ENCODE data around the gene BET1.

- TF ChIP-seq MXI1 (IDR thresholded peaks at IDR 0.05; ENCODE audit: low read depth, low read length) = no peak
- TF ChIP-seq POLR2A (conservative IDR thresholded peaks at IDR 0.05) = no peak
- no peak for TF ChIP-seq SMARCE1 (IDR thresholded peaks at IDR 0.05)
- no peak for TF ChIP-seq HCFC1 (IDR thresholded peaks at IDR 0.05; ENCODE audit: low read depth, low read length)
- no peak for TF ChIP-seq ZNF589 (CRISPR knock-in tag; IDR thresholded peaks at IDR 0.05; ENCODE audit: low read depth)
- no peak for TF ChIP-seq NFIC (IDR thresholded peaks at IDR 0.05)
- TF ChIP-seq RCOR1 (IDR thresholded peaks at IDR 0.05; ENCODE audit: borderline replicate concordance in 1 of 2, low read depth in 2 of 2, low read length in 2 of 2) = no peak
- no peak for TF ChIP-seq ZKSCAN8 (CRISPR knock-in tag; IDR thresholded peaks at IDR 0.05)
- no peak for TF ChIP-seq MTA1 (IDR thresholded peaks at IDR 0.05; ENCODE audit: borderline replicate concordance)
- TF ChIP-seq, protein P1, sequence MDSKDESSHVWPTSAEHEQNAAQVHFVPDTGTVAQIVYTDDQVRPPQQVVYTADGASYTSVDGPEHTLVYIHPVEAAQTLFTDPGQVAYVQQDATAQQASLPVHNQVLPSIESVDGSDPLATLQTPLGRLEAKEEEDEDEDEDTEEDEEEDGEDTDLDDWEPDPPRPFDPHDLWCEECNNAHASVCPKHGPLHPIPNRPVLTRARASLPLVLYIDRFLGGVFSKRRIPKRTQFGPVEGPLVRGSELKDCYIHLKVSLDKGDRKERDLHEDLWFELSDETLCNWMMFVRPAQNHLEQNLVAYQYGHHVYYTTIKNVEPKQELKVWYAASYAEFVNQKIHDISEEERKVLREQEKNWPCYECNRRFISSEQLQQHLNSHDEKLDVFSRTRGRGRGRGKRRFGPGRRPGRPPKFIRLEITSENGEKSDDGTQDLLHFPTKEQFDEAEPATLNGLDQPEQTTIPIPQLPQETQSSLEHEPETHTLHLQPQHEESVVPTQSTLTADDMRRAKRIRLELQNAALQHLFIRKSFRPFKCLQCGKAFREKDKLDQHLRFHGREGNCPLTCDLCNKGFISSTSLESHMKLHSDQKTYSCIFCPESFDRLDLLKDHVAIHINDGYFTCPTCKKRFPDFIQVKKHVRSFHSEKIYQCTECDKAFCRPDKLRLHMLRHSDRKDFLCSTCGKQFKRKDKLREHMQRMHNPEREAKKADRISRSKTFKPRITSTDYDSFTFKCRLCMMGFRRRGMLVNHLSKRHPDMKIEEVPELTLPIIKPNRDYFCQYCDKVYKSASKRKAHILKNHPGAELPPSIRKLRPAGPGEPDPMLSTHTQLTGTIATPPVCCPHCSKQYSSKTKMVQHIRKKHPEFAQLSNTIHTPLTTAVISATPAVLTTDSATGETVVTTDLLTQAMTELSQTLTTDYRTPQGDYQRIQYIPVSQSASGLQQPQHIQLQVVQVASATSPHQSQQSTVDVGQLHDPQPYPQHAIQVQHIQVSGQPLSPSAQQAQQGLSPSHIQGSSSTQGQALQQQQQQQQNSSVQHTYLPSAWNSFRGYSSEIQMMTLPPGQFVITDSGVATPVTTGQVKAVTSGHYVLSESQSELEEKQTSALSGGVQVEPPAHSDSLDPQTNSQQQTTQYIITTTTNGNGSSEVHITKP (IDR thresholded peaks at IDR 0.05; ENCODE audit: partially characterized antibody) = no peak
Observed at GRCh38 chr7:94028768-94029167, 24.6 kb upstream of the BET1 start.
